HepG2 (cell line): Measurements from ENCODE around the gene HORMAD2. TPM values are rescaled to one million over a fixed set of nuclear protein-coding genes. Genes with fewer than 3 reads are reported as not detected.

Experiments used
- ATRX ChIP-seq: sonication (generic); formaldehyde crosslinking; IDR thresholded peaks from 2 replicates; pipeline ENCODE4 v1.4.0; 2020; ENCODE audit warnings: missing genetic modification reagents, borderline replicate concordance
- CREB1 ChIP-seq, 2 experiments: fragments of 450-650 bp in 1 of 2; IDR thresholded peaks; 2 replicates each; pipeline ENCODE4 v1.6.1; 2016 to 2017; ENCODE audit warnings: control low read depth in 1 of 2, mild to moderate bottlenecking in 1 of 2, missing compliant biosample characterization in 1 of 2, missing genetic modification characterization in 1 of 2
- CREBL2 ChIP-seq: sonication (generic); formaldehyde crosslinking; IDR thresholded peaks from 2 replicates; pipeline ENCODE4 v1.8.1; 2023; ENCODE audit warnings: missing genetic modification reagents, mild to moderate bottlenecking, borderline replicate concordance
- FOSL2 ChIP-seq: sonication (generic); formaldehyde crosslinking; IDR thresholded peaks from 2 replicates; pipeline ENCODE4 v1.4.0; 2020; ENCODE audit warnings: missing genetic modification reagents
- FOXA1 ChIP-seq, 2 experiments: fragments of 450-650 bp in 1 of 2; sonication (generic) in 1 of 2; formaldehyde crosslinking in 1 of 2; IDR thresholded peaks; 2 replicates each; pipeline versions ENCODE4 v1.4.0 to v1.6.1; 2016 to 2020; ENCODE audit warnings: missing genetic modification reagents in 1 of 2
- GPN1 ChIP-seq: sonication (generic); formaldehyde crosslinking; IDR thresholded peaks from 2 replicates; pipeline ENCODE4 v1.5.1; 2020; ENCODE audit warnings: missing genetic modification reagents, borderline replicate concordance
- JUN ChIP-seq: sonication (generic); formaldehyde crosslinking; IDR thresholded peaks from 2 replicates; pipeline ENCODE4 v1.4.0; 2020; ENCODE audit warnings: mild to moderate bottlenecking, missing genetic modification reagents
- MAF1 ChIP-seq: sonication (generic); formaldehyde crosslinking; IDR thresholded peaks from 2 replicates; pipeline ENCODE4 v1.5.0; 2020; ENCODE audit warnings: missing genetic modification reagents, borderline replicate concordance
- MED8 ChIP-seq: sonication (generic); formaldehyde crosslinking; IDR thresholded peaks from 2 replicates; pipeline ENCODE4 v1.8.1; 2023; ENCODE audit warnings: mild to moderate bottlenecking, missing genetic modification reagents; ENCODE audit not compliant: insufficient replicate concordance
- MYC ChIP-seq: sonication (generic); formaldehyde crosslinking; IDR thresholded peaks from 2 replicates; pipeline ENCODE4 v1.9.0; 2021; ENCODE audit warnings: missing genetic modification reagents, borderline replicate concordance
- PCBP2 ChIP-seq: fragments of 200-400 bp; formaldehyde crosslinking; optimal IDR thresholded peaks from 2 replicates; pipeline ENCODE3; 2018; ENCODE audit warnings: low read length, low read depth; ENCODE audit not compliant: poor library complexity, severe bottlenecking
- PHF8 ChIP-seq: sonication (generic); formaldehyde crosslinking; IDR thresholded peaks from 2 replicates; pipeline ENCODE4 v1.5.0; 2020; ENCODE audit warnings: missing genetic modification reagents
- RBAK ChIP-seq: sonication (generic); formaldehyde crosslinking; IDR thresholded peaks from 2 replicates; pipeline ENCODE4 v1.5.1; 2020; ENCODE audit warnings: mild to moderate bottlenecking, missing genetic modification reagents
- SMARCC2 ChIP-seq: fragments of 450-650 bp; IDR thresholded peaks from 2 replicates; pipeline ENCODE4 v1.6.1; 2017; ENCODE audit warnings: antibody characterized with exemption, mild to moderate bottlenecking
- THAP7 ChIP-seq: sonication (generic); formaldehyde crosslinking; IDR thresholded peaks from 2 replicates; pipeline ENCODE4 v1.8.1; 2023; ENCODE audit warnings: mild to moderate bottlenecking, missing genetic modification reagents
- ZIK1 ChIP-seq: sonication (generic); formaldehyde crosslinking; IDR thresholded peaks from 2 replicates; pipeline ENCODE4 v1.5.0; 2020; ENCODE audit warnings: mild to moderate bottlenecking, low read depth, missing genetic modification reagents, borderline replicate concordance
- ZNF136 ChIP-seq: sonication (generic); formaldehyde crosslinking; IDR thresholded peaks from 2 replicates; pipeline ENCODE4 v1.8.1; 2022; ENCODE audit warnings: low read depth, mild to moderate bottlenecking, moderate library complexity, missing genetic modification reagents
- polyA plus RNA-seq, 8 experiments: library from polyadenylated mRNA; depleted of rRNA in 3 of 8; stranded (reverse) in 7 of 8; unstranded in 1 of 8; fragments of >200 nt; fragmentation: Illumina TruSeq in 4 of 8; extraction: Trizol in 4 of 8; gene quantifications; 2 replicates each; pipeline versions ENCODE4 v1.2.1 to v1.2.3, GENCODE V29; 2011 to 2016; ENCODE audit warnings: low read depth in 4 of 8, missing spikeins in 1 of 8, mixed read lengths in 1 of 8; ENCODE audit not compliant: insufficient read depth in 1 of 8
- total RNA-seq, 5 experiments: library from RNA; depleted of rRNA; stranded (reverse); fragments of >200 nt; fragmentation: Illumina TruSeq; extraction: Trizol; gene quantifications; 2 replicates each; pipeline ENCODE4 v1.2.3, GENCODE V29; 2016; ENCODE audit warnings: low read depth in 1 of 5
- TF ChIP-seq, protein P1 (sequence below): sonication (generic); formaldehyde crosslinking; IDR thresholded peaks from 2 replicates; pipeline ENCODE4 v1.4.0; 2020; ENCODE audit warnings: missing genetic modification reagents
- TF ChIP-seq, protein P2 (sequence below): IDR thresholded peaks from 2 replicates; pipeline ENCODE4 v1.6.1; 2016
- TF ChIP-seq, protein P3 (sequence below): sonication (generic); formaldehyde crosslinking; IDR thresholded peaks from 2 replicates; pipeline ENCODE4 v1.5.0; 2020; ENCODE audit warnings: mild to moderate bottlenecking, missing genetic modification reagents, borderline replicate concordance

The HORMAD2 gene
- total and polyA plus RNA-seq, 2 of the 13 experiments (the other 11 are each of a cell fraction or from before 2014, with no cell fraction given), result not detected

GRCh38 chr22:30208631-30209603 lies 128.7 kb downstream of the HORMAD2 start (continued):
- TF ChIP-seq FOSL2 (peak; percentile 98), ZNF136 (CRISPR knock-in tag) (no peak), MAF1 (CRISPR knock-in tag) (no peak), SMARCC2 (no peak), FOXA1 (IDR thresholded peaks at IDR 0.05) (no peak), FOXA1 (CRISPR knock-in tag; IDR thresholded peaks at IDR 0.05) (no peak), PHF8 (CRISPR knock-in tag) (no peak), MED8 (CRISPR knock-in tag) (no peak), RBAK (CRISPR knock-in tag) (no peak), GPN1 (CRISPR knock-in tag) (no peak), CREBL2 (CRISPR knock-in tag) (no peak), JUN (no peak), CREB1 (IDR thresholded peaks at IDR 0.05) (no peak), CREB1 (CRISPR knock-in tag; IDR thresholded peaks at IDR 0.05) (peak; percentile 49; the same call in 1 of the 2 replicates), ATRX (CRISPR knock-in tag) (no peak), ZIK1 (CRISPR knock-in tag) (no peak), THAP7 (CRISPR knock-in tag) (peak; percentile 27; the same call in 1 of the 2 replicates), MYC (peak; percentile 91; the same call in 1 of the 2 replicates), PCBP2 (no peak)
- TF ChIP-seq, protein P1, sequence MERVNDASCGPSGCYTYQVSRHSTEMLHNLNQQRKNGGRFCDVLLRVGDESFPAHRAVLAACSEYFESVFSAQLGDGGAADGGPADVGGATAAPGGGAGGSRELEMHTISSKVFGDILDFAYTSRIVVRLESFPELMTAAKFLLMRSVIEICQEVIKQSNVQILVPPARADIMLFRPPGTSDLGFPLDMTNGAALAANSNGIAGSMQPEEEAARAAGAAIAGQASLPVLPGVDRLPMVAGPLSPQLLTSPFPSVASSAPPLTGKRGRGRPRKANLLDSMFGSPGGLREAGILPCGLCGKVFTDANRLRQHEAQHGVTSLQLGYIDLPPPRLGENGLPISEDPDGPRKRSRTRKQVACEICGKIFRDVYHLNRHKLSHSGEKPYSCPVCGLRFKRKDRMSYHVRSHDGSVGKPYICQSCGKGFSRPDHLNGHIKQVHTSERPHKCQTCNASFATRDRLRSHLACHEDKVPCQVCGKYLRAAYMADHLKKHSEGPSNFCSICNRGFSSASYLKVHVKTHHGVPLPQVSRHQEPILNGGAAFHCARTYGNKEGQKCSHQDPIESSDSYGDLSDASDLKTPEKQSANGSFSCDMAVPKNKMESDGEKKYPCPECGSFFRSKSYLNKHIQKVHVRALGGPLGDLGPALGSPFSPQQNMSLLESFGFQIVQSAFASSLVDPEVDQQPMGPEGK (CRISPR knock-in tag), result no peak
- TF ChIP-seq, protein P2, sequence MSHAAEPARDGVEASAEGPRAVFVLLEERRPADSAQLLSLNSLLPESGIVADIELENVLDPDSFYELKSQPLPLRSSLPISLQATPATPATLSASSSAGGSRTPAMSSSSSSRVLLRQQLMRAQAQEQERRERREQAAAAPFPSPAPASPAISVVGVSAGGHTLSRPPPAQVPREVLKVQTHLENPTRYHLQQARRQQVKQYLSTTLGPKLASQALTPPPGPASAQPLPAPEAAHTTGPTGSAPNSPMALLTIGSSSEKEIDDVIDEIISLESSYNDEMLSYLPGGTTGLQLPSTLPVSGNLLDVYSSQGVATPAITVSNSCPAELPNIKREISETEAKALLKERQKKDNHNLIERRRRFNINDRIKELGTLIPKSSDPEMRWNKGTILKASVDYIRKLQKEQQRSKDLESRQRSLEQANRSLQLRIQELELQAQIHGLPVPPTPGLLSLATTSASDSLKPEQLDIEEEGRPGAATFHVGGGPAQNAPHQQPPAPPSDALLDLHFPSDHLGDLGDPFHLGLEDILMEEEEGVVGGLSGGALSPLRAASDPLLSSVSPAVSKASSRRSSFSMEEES (CRISPR knock-in tag), result peak; percentile 72; the same call in 1 of the 2 replicates
- TF ChIP-seq, protein P3, sequence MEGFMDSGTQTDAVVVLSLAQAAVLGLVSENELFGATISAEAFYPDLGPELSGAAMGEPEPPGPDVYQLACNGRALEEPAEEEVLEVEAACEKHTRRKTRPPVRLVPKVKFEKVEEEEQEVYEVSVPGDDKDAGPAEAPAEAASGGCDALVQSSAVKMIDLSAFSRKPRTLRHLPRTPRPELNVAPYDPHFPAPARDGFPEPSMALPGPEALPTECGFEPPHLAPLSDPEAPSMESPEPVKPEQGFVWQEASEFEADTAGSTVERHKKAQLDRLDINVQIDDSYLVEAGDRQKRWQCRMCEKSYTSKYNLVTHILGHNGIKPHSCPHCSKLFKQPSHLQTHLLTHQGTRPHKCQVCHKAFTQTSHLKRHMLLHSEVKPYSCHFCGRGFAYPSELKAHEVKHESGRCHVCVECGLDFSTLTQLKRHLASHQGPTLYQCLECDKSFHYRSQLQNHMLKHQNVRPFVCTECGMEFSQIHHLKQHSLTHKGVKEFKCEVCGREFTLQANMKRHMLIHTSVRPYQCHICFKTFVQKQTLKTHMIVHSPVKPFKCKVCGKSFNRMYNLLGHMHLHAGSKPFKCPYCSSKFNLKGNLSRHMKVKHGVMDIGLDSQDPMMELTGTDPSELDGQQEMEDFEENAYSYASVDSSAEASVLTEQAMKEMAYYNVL (CRISPR knock-in tag), result peak; percentile 60; the same call in 1 of the 2 replicates
